Neural progenitor cell (in vitro differentiated cells): ENCODE results near the gene PYDC2. TPM values are rescaled to one million over a fixed set of nuclear protein-coding genes. Genes with fewer than 3 reads are reported as not detected.

Experiments used
- DNase-seq: peaks from one replicate; pipeline ENCODE4 v3.0.0-alpha.2; 2016; ENCODE audit warnings: low spot score
- H2AFZ ChIP-seq: fragments of 200-600 bp; sonication (generic); replicated peaks from 2 replicates; pipeline ENCODE4 v1.6.1; 2016; ENCODE audit warnings: antibody characterized with exemption
- H3F3A ChIP-seq: fragments of 200-600 bp; sonication (generic); 2 replicates; pipeline ENCODE4 v1.6.1; 2016; ENCODE audit warnings: antibody characterized with exemption, low read depth
- H3K27ac ChIP-seq: fragments of 200-600 bp; sonication (generic); 2 replicates; pipeline ENCODE4 v1.5.1; 2016; ENCODE audit warnings: mild to moderate bottlenecking
- H3K27me3 ChIP-seq: fragments of 200-600 bp; sonication (generic); 2 replicates; pipeline ENCODE4 v1.6.1; 2016; ENCODE audit warnings: mild to moderate bottlenecking, moderate library complexity
- H3K36me3 ChIP-seq: fragments of 200-600 bp; sonication (generic); 2 replicates; pipeline ENCODE4 v1.5.1; 2016
- H3K4me1 ChIP-seq: fragments of 200-600 bp; sonication (generic); 2 replicates; pipeline ENCODE4 v1.6.1; 2016; ENCODE audit warnings: mixed run types
- H3K4me2 ChIP-seq: fragments of 200-600 bp; sonication (generic); 2 replicates; pipeline ENCODE4 v1.6.1; 2016
- H3K4me3 ChIP-seq: fragments of 200-600 bp; sonication (generic); 2 replicates; pipeline ENCODE4 v1.5.1; 2016
- H3K79me2 ChIP-seq: fragments of 200-600 bp; sonication (generic); 2 replicates; pipeline ENCODE4 v1.6.1; 2016; ENCODE audit warnings: low read depth
- H3K9ac ChIP-seq: fragments of 200-600 bp; sonication (generic); 2 replicates; pipeline ENCODE4 v1.6.1; 2016
- H3K9me3 ChIP-seq: fragments of 200-600 bp; sonication (generic); 2 replicates; pipeline ENCODE4 v1.5.1; 2016; ENCODE audit warnings: low read depth
- H4K20me1 ChIP-seq: fragments of 200-600 bp; sonication (generic); 2 replicates; pipeline ENCODE4 v1.6.1; 2016; ENCODE audit warnings: low read depth
- H3K27ac Mint-ChIP-seq: 3 replicates; pipeline ENCODE4 v1.8.0; 2021; ENCODE audit warnings: mixed read lengths
- H3K27me3 Mint-ChIP-seq: 2 replicates; pipeline ENCODE4 v1.8.0; 2022; ENCODE audit warnings: low read depth, mild to moderate bottlenecking, inconsistent platforms, moderate library complexity, mixed read lengths; ENCODE audit not compliant: insufficient read depth
- H3K36me3 Mint-ChIP-seq: 3 replicates; pipeline ENCODE4 v1.8.0; 2021; ENCODE audit warnings: mixed read lengths
- H3K4me1 Mint-ChIP-seq: 3 replicates; pipeline ENCODE4 v1.8.0; 2021; ENCODE audit warnings: mixed read lengths
- H3K4me3 Mint-ChIP-seq: 3 replicates; pipeline ENCODE4 v1.8.0; 2021; ENCODE audit warnings: mild to moderate bottlenecking, moderate library complexity, mixed read lengths
- H3K9me3 Mint-ChIP-seq: 3 replicates; pipeline ENCODE4 v1.8.0; 2020; ENCODE audit warnings: mixed read lengths
- EZH2 ChIP-seq: fragments of 200-600 bp; sonication (generic); IDR thresholded peaks from 2 replicates; pipeline ENCODE4 v1.6.1; 2017; ENCODE audit warnings: antibody characterized with exemption, mild to moderate bottlenecking, moderate library complexity
- EZH2phosphoT487 ChIP-seq: fragments of 200-600 bp; sonication (generic); IDR thresholded peaks from 2 replicates; pipeline ENCODE4 v1.6.1; 2017; ENCODE audit warnings: antibody characterized with exemption
- total RNA-seq: library from RNA; depleted of rRNA; stranded (reverse); fragments of >200 nt; gene quantifications from 2 replicates; pipeline ENCODE4 v1.2.3, GENCODE V29; 2015; ENCODE audit warnings: low replicate concordance
- TF ChIP-seq, protein P1 (sequence below): fragments of 200-600 bp; sonication (generic); IDR thresholded peaks from 2 replicates; pipeline ENCODE4 v1.5.1; 2017; ENCODE audit warnings: antibody characterized with exemption, mild to moderate bottlenecking

The PYDC2 gene
- total RNA-seq, 1 donor from 2014 or later = not detected

DNA sequence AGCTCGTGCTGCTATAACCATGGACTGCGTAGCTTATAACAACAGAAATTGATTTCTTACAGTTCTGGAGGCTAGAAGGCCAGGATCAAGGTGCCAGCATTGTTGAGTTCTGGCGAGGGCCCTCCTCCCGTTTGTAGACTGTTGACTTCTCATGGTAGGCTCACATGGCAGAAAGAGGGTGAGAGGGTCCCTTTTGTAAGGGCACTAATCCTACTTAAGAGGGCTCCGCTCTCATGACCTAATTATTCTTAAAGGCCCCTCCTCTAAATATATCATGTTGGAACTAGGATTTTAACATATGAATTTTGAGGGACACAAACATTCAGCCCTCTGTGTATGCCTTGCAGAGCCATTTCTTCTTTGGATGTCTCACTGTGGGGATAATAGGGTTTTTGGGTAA lies 28.8 kb upstream of the PYDC2 start:
- H3F3A ChIP-seq = no peaks in the 10 kb centered on the region
- H2AFZ ChIP-seq = no peak overlapping the region
- H3K9ac ChIP-seq = no peak overlapping the region
- no peaks in the 10 kb centered on the region for H3K9me3 Mint-ChIP-seq
- no peak overlapping the region for H3K4me3 ChIP-seq
- H3K27me3 ChIP-seq = no peaks in the 10 kb centered on the region
- no peak overlapping the region for H3K4me2 ChIP-seq
- H3K9me3 ChIP-seq = no peaks in the 10 kb centered on the region
- H3K4me1 Mint-ChIP-seq = no peaks in the 10 kb centered on the region
- no peak overlapping the region for H3K27ac ChIP-seq
- H4K20me1 ChIP-seq = no peaks in the 10 kb centered on the region
- no peaks in the 10 kb centered on the region for H3K36me3 ChIP-seq
- no peaks in the 10 kb centered on the region for H3K36me3 Mint-ChIP-seq
- peaks cover 2% of the 10 kb centered on the region for H3K27me3 Mint-ChIP-seq
- TF ChIP-seq EZH2 = no peak
- H3K4me1 ChIP-seq = no peaks in the 10 kb centered on the region
- no peaks in the 10 kb centered on the region for H3K79me2 ChIP-seq
- H3K4me3 Mint-ChIP-seq = no peak overlapping the region
- H3K27ac Mint-ChIP-seq = no peak overlapping the region
- no peak for DNase-seq

DNA sequence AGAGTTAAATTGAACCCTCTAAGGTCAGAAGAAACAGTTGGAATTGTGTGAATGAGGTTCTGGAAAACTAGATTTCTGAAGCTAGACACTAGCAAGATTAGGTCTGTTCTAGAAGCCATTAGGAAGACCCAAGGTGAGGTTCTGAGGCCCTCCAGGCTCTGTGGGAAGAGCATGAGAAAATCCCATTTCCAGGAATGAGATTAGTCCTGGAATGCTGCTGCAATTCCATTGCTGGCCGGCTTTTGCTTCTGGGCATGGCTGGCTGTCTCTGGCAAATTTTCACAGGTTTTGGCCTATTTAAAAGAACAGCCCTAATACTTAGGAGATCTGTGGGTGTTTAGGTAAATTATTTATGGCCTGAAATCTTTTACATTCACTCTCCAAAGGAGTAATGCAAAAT lies 26.9 kb upstream of the PYDC2 start:
- Mint-ChIP-seq H3K4me1 (no peaks in the 10 kb centered on the region), H3K4me3 (no peak overlapping the region), H3K27me3 (peaks cover 2% of the 10 kb centered on the region), H3K9me3 (no peaks in the 10 kb centered on the region), H3K27ac (no peak overlapping the region), H3K36me3 (no peaks in the 10 kb centered on the region)
- H3K79me2 ChIP-seq = no peaks in the 10 kb centered on the region
- no peak for DNase-seq
- H3K4me1 ChIP-seq = no peaks in the 10 kb centered on the region
- no peaks in the 10 kb centered on the region for H4K20me1 ChIP-seq
- no peaks in the 10 kb centered on the region for H3F3A ChIP-seq
- H2AFZ ChIP-seq = no peak overlapping the region
- H3K4me2 ChIP-seq = no peak overlapping the region
- H3K9ac ChIP-seq = no peak overlapping the region
- H3K9me3 ChIP-seq = no peaks in the 10 kb centered on the region
- H3K27me3 ChIP-seq = no peaks in the 10 kb centered on the region
- no peak overlapping the region for H3K4me3 ChIP-seq
- no peaks in the 10 kb centered on the region for H3K36me3 ChIP-seq
- TF ChIP-seq EZH2 (no peak), EZH2phosphoT487 (no peak)
- H3K27ac ChIP-seq = no peak overlapping the region

DNA sequence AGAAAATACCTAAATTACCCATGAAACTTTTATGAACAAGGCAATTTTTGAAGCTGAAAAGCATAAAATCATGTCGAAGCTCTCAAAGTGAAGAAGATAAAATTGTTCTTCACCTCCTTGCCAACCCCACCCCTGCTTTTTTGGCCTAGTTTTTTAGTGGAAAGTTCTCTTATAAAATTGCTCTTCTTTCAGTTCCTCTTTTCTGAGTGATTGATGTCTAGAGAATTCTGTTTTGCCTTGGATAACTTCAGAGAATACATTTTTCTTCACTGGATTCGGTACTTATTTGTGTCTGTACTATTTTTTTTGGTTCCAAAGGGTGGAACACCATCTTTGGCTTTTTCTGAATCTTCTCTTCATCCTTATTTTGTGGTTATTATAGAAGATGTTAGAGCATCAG lies 25.0 kb upstream of the PYDC2 start:
- Mint-ChIP-seq H3K9me3 (no peaks in the 10 kb centered on the region), H3K36me3 (no peaks in the 10 kb centered on the region), H3K4me3 (no peak overlapping the region), H3K27me3 (peaks cover 2% of the 10 kb centered on the region), H3K4me1 (no peaks in the 10 kb centered on the region), H3K27ac (no peak overlapping the region)
- Histone ChIP-seq H3K27me3 (no peaks in the 10 kb centered on the region), H3K79me2 (no peaks in the 10 kb centered on the region), H2AFZ (no peak overlapping the region), H3K9me3 (no peaks in the 10 kb centered on the region), H4K20me1 (no peaks in the 10 kb centered on the region), H3K4me3 (no peak overlapping the region), H3K36me3 (no peaks in the 10 kb centered on the region), H3K4me1 (no peaks in the 10 kb centered on the region), H3F3A (no peaks in the 10 kb centered on the region), H3K9ac (no peak overlapping the region), H3K27ac (no peak overlapping the region), H3K4me2 (no peak overlapping the region)
- no peak for DNase-seq
- no peak for TF ChIP-seq EZH2phosphoT487
- no peak for TF ChIP-seq EZH2

DNA sequence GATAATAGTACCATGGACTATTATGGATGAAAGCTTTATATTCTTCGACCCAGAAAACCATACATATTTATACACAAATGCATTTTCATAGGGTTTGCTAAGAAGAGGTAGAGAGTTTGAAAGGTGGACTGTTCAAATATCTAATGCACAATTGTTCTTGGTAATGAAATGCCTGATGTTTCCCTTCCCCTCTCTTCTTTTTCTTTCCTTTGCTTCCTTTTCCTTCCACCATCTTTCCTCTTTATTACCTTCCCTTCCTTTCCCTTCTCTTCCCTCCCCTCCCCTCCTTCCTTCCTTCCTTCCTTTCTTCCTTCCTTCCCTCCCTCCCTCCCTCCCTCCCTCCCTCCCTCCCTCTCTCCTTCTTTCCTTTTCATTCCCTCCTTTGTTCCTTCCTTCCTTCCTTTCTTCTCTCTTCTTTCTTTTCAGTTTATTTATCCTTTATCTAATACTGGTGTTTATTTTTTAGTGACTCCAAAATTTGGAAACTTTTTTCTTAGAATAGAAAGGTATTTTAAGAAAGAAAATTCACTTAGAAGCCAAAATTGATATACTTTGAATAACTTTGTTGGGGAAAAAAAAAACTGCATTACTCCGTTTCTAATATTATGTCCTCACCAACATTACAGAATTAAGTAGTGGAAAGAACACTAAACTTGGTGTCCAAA lies 22.7 kb upstream of the PYDC2 start:
- Mint-ChIP-seq H3K9me3 (no peaks in the 10 kb centered on the region), H3K27ac (no peak overlapping the region), H3K4me1 (no peaks in the 10 kb centered on the region), H3K4me3 (no peak overlapping the region), H3K36me3 (no peaks in the 10 kb centered on the region), H3K27me3 (peaks cover 2% of the 10 kb centered on the region)
- H3K27me3 ChIP-seq = no peaks in the 10 kb centered on the region
- no peaks in the 10 kb centered on the region for H3K9me3 ChIP-seq
- no peaks in the 10 kb centered on the region for H3F3A ChIP-seq
- H3K9ac ChIP-seq = no peak overlapping the region
- no peak overlapping the region for H3K4me3 ChIP-seq
- TF ChIP-seq EZH2phosphoT487 = no peak
- TF ChIP-seq, protein P1, sequence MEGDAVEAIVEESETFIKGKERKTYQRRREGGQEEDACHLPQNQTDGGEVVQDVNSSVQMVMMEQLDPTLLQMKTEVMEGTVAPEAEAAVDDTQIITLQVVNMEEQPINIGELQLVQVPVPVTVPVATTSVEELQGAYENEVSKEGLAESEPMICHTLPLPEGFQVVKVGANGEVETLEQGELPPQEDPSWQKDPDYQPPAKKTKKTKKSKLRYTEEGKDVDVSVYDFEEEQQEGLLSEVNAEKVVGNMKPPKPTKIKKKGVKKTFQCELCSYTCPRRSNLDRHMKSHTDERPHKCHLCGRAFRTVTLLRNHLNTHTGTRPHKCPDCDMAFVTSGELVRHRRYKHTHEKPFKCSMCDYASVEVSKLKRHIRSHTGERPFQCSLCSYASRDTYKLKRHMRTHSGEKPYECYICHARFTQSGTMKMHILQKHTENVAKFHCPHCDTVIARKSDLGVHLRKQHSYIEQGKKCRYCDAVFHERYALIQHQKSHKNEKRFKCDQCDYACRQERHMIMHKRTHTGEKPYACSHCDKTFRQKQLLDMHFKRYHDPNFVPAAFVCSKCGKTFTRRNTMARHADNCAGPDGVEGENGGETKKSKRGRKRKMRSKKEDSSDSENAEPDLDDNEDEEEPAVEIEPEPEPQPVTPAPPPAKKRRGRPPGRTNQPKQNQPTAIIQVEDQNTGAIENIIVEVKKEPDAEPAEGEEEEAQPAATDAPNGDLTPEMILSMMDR = no peak
- no peak for TF ChIP-seq EZH2
- H2AFZ ChIP-seq = no peak overlapping the region
- no peaks in the 10 kb centered on the region for H4K20me1 ChIP-seq
- no peak overlapping the region for H3K27ac ChIP-seq
- H3K79me2 ChIP-seq = no peaks in the 10 kb centered on the region
- DNase-seq = no peak
- H3K4me1 ChIP-seq = no peaks in the 10 kb centered on the region
- H3K4me2 ChIP-seq = no peak overlapping the region
- no peaks in the 10 kb centered on the region for H3K36me3 ChIP-seq

DNA sequence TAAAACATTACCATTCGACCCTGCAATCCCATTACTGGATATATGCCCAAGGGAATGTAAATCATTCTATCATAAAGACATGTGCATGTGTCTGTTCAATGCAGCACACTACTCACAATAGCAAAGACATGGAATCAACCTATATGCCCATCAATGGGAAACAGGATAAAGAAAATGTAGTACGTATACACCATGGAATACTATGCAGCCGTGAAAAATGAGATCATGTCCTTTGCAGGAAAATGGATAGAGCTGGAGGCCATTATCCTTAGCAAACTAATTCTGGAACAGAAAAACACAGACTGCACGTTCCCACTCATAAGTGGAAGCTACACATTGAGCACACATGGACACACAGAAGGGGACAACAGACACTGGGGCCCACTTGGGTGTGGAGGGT lies 20.4 kb upstream of the PYDC2 start:
- no peaks in the 10 kb centered on the region for H3K36me3 Mint-ChIP-seq
- H3K9ac ChIP-seq = no peak overlapping the region
- H3F3A ChIP-seq = no peaks in the 10 kb centered on the region
- TF ChIP-seq, protein P1 = no peak
- TF ChIP-seq EZH2phosphoT487 (no peak), EZH2 (no peak)
- no peak overlapping the region for H3K27ac Mint-ChIP-seq
- H3K27ac ChIP-seq = no peak overlapping the region
- H3K9me3 Mint-ChIP-seq = no peaks in the 10 kb centered on the region
- no peak overlapping the region for H3K4me3 Mint-ChIP-seq
- no peaks in the 10 kb centered on the region for H3K9me3 ChIP-seq
- no peaks in the 10 kb centered on the region for H3K27me3 ChIP-seq
- H3K4me2 ChIP-seq = no peak overlapping the region
- H3K79me2 ChIP-seq = no peaks in the 10 kb centered on the region
- no peak for DNase-seq
- no peak overlapping the region for H2AFZ ChIP-seq
- H3K36me3 ChIP-seq = no peaks in the 10 kb centered on the region
- H3K4me1 ChIP-seq = no peaks in the 10 kb centered on the region
- H3K4me3 ChIP-seq = no peak overlapping the region
- H4K20me1 ChIP-seq = no peaks in the 10 kb centered on the region
- no peaks in the 10 kb centered on the region for H3K4me1 Mint-ChIP-seq
- H3K27me3 Mint-ChIP-seq = no peaks in the 10 kb centered on the region
